NCI-H187 (cell line): ENCODE measurements around the gene AGTPBP1.

Experiments
- DNase-seq, 2 experiments: peaks; one replicate each; lab custom pipeline; 2025; lab: John Stamatoyannopoulos, UW

The AGTPBP1 gene

DNA sequence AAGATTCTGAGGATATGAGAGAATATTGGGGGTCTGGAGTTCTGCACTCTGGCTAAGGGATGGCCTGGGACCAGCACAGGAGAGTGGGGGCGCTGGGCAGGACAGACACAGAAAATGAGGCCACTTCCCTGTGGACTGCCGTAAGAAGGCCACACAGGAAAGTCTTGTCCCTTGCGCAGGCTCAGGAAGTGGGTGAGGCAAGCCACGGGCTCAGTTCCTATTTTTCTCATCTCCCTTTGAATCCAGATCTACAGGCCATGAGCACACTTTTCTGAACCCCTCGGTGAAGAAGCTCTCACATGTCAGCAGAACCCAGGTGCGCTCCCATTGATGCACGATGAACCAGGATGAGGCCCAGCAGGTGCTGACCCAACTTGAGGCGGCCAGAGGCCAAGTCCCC lies 207.4 kb downstream of the AGTPBP1 start:
- DNase-seq: no peak

DNA sequence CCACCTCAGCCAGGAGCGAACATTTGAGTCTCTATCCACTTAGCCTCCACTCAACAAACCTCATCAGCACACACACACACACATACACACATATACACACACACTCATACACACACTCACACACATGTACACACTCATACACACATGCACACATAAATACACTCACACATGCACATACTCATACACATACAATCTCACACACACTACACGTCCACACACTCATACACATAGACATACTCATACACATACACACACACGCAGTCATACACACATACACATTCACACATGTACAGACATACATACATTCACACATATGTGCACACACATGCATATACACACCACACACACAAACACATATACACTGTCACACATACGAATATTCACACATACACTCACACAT lies 208.2 kb downstream of the AGTPBP1 start:
- no peak for DNase-seq

DNA sequence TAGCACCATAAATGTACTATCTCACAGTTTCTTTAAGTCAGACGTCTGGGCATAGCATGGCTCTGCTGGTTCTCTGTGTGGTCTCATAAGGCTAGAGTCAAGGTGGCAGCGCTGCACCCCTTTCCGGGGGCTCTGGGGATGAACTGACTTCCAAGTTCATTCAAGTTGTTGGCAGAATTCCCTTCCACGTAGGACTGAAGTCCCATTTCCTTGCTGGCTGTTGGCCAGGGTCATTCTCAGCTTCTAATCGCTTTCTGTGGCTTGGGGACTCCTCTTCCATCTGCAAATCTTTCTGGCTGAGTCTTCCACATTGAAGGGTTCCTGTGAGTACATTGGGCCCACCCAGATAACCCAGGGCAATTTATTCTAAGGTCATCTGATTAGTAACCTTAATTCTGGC lies 211.0 kb downstream of the AGTPBP1 start:
- DNase-seq: no peak

DNA sequence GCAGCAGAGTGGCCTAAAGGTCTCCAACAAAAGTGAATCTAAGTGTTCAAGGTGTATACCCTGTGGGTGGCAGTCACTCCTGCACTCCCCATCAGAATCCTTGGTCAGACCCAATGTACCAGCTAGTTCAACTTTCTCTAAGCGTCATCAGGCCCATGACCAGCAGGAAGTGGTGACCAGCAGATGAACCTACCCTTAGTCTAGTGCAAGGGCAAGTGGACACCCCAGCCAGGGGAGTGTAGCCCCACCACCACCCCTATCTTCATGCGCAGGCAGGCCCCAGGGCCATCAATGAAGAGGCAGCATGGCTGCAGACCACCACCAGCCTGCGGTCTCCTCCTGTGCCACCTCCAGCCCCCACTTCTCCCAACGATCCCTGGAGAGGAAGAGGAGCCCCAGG lies 213.1 kb downstream of the AGTPBP1 start:
- DNase-seq: no peak

DNA sequence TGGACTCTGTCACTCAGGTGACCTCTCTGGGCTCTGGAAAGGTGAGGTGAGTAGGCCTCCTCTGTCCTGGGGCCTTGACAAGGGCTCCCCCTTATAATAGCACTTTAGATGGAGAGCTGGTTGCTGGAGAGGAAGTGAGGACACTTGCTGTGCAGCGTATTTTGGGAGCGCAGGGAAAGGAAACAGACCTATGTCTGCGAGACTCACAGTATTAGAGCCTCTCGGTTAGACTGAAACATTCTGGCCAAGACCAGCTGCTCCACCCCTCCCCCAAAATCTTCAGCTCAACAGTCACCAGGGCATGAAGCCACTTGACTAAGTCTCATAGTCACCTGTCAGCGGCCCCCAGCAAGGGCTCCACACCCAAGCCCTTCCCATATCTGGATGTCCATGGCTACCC lies 213.6 kb downstream of the AGTPBP1 start:
- DNase-seq: no peak

DNA sequence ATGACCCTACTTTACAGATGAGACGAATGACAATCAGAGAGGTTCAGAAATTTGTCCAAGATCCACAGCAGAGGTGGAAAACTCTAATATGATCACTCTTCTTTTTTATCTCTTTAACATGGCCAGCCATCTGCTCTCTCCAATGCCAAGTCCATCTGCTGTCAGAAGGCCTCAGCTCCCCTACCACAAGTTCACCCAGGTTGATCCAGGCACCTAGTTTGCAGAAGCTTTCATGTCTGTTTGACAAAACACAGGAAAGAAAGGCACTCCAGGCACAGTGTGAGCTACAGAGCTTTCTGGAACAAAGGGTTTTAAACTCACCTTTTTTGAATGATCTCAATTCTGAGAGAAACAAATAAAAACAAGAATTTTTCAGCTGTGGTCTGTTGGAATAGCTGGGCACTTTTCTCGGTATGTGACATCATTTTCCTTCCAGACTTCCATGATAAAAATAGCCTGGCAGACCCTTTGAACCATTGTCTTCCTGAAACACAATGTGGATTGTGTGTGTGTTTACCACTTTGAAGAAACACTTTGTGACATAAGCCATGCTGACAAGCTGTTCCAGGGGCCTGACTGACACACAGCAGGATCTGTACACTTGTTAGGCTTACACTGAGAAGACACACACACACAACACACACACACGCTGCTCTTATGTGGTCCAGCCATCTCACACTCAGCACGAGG lies 214.3 kb downstream of the AGTPBP1 start:
- no peak for DNase-seq

DNA sequence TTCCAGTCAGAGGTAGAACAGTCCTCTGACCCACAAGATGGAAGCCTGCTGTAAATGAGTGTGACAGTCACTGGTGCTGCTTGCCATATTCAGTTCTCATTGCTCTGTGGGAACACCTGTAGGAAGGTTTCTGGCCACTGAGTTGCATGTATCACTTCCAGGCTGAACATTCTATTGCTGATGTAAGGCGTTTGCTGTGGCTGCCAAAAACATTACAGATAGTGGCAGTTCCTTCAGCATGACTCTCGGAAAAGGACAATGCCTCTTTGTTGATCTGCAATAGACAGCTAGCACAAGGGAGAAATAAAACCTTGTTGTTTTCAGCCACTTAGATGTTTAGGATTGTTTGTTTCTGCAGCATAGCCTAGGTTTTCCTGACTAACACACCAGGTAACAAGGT lies 217.2 kb downstream of the AGTPBP1 start:
- DNase-seq: no peak

DNA sequence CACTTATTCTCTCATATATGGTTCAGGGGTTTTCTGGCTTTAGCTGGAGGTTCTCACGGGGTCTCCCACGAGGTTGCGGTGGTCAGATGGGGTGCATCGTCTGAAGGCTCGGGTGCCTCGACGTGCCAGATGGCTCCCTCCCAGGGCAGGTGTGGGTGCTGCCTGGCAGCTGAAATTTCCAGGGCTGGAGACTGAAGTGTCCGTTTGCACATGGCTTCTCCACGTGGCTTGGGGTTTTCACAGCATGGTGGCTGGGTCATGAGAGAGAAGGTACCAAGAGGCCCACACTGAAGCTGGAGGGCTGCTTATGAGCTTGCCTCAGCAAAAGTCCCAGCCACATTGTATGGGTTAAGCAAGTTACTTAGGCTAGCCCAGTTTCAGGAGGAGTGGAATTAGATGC lies 218.6 kb downstream of the AGTPBP1 start:
- no peak for DNase-seq

DNA sequence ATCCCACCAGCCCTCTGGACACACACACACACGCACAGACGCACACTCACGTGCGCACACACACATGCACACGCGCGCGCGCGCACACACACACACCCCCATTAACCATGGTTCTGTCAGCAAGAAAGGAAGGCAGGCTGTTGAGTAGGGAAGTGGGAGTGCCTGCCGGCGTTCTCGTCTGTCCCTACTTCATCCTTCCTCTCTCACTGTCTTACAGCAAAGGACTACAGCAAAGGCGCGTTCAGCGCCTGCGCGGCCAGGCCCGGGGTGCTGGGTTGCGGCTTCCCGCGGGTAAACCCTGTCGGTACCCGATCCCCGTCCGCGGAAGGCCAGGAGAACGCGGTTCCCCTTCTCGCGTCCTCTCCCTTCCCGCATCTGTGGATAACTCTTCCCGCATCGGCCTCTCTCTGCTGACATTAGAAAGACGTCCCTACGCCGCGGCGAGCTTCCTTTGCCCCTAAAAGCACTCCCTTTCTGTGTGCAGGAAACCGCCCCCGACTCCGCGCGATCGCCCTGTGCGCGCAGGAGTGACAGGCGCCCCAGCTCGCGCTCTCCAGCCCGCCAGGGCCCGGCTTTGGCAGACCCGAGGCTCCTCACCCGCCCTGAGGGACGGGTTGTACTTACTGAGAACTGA lies 219.2 kb downstream of the AGTPBP1 start:
- DNase-seq: no peak

DNA sequence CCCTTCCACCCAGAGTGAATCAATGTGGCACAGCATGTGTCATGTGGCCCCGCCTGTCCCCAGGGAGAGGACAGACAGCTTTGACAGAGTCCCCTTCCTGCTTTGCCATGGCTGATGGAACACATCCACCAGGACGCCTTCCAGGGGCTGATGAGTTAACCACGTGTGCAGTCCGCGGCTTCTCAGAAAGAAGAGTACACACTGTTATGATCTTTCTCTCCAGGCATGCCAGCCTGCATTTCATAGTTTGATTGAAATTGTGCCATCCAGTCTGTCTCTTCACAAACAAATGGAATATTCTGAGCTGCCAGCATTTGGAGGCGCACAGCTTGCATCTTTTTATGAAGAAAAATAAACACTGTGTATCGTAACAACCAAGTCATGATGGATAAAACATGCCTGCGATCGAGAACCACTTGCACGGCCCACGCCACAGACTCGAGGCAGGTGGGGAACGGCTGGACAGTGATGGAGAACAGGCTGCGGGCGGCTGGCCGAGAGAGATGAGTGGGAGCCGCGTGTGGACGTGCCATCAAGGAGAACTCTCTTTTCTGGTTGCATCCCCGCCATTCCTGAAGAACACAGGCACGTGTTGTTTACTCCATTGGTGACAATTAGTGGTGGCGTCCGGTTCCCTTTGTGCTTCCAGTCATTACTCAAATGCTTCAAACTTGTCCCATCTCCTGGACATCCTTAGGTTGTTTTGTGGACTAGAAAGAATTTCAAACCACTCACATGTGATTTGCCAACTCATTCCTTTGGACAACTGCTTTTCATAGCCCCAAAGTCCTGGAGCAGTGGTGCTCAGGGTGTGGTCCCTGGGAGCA lies 220.2 kb downstream of the AGTPBP1 start:
- no peak for DNase-seq

DNA sequence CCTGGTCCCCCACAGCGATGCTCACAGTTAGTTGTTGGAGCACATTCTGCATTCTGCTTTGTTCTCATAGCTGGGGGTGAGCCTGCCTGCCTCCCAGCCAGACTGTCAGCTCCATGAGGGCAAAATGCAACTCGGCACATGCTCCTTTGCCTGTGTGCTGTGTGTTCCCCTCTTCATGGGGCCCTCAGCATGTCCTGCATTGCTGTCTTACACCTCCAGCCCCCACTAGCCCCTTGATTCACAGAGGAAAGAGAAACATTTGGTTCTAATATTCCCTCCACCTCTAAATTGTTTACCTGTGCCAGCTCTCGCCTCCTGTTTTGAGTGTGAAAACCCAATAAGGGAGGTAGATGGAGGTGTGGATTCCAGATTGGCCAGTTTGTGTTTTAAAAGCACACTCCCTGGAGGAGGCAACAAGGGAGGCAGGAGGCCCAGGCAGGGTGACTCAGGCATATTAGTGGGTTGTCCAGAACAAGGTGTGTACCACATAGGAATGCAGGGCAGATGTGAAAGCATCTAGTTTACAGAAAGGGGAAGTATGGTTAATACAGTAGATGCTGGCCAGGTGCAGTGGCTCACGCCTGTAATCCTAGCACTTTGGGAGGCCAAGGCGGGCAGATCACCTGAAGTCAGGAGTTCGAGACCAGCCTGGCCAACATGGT lies 224.6 kb downstream of the AGTPBP1 start:
- no peak for DNase-seq

DNA sequence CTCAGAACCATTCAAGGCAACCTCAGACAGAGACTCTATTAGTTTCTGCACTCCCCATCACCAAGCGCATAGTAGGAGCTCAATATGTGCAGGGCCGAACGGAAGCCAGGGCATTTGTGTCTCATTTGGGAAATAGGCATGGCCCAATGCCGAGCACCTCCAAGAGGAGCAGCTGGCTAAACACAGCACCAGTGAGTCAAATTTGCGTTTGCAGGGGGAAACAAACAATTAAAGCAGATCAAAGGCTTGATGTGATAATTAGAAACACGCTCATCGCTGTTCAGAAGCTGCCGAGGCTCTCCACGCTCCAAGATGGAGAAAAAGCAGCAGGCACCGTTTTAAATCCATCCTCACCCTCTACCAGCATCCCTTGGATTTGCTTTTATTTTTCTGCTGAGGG lies 225.3 kb downstream of the AGTPBP1 start:
- no peak for DNase-seq

DNA sequence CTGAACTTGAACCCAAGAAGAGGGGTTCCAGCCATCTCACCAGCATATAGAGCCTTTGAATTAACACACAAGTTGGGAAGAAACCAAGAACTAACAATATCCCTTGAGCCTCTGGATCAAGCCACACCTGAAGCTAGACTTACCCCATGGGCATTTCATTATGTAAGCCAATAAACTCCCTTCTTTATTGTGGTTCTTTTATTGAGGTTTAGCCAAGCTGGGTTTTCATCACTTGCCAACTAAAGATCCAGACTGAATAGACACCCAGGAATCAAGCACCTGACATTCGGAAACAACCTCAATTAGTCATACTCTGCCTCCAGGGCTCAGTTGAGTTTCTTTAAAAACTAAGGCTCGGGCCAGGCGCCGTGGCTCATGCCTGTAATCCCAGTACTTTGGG lies 226.7 kb downstream of the AGTPBP1 start:
- no peak for DNase-seq

DNA sequence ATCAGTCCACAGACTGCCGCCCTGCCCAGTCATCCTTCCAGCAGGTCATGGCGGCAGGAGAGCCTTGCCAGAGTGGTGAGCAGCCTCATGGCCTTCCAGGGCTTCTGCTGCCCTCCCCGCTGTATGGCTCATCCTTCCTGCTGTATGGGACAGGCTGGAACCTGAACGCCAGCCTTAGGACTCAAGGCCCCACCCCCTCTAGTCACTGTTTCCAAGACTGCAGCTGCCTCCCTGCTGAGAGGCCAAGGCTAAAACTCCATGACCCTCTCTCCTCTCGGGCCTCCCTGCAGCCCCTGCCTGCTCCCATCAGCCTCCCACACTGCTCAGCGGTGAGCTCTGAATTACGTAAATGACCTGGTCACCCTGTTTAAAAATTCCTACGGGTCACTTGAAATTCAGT lies 227.5 kb downstream of the AGTPBP1 start:
- DNase-seq: no peak

DNA sequence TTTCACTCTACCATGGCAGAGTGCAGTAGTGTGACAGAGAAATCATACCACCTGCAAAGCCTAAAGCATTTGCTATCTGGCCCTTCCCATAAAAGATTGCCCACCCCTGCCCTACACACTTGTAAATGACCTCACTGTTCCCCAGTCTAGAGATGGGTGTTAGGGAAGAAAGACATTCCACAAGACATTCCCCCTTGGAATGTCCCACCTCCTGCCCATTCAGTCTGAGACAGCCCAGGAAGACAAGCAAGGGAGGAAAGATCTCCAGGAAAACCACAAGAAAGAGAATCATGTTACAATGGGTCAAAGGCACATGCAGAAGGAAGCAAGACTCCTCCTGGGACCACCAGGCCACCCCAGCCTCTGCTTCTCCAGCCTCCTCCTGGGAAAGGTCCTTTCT lies 230.0 kb downstream of the AGTPBP1 start:
- no peak for DNase-seq

DNA sequence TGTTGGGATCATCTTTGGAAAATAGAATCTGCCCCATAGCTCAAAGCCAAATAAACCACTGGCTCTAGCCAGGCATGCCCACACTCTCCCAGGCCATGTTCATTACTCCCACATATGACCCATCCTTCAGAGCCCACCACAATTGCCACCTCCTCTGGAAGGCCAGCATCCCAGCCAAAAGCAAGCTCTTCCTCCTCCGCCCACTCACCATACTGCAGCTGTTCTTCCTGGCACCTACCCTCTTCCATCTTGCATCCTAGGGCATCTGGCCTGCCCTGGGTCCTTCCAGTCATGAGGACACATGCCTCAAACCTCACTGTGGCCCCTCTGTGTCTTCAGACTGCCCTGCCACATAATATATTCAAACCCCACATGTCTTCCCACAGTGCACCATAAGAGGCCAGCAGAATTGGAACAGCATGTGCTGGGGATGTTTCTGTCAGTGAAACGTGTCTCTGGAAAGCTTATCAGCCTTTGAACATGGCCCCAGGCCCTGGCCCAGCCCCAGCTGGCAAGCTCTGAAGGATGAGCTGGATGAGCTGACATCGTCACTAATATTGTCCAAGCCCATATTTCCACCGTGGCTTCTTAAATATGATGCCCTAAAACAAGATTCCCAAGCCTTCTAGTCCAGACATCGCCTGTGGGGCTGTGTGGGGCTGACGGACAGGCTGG lies 230.8 kb downstream of the AGTPBP1 start:
- DNase-seq: no peak

DNA sequence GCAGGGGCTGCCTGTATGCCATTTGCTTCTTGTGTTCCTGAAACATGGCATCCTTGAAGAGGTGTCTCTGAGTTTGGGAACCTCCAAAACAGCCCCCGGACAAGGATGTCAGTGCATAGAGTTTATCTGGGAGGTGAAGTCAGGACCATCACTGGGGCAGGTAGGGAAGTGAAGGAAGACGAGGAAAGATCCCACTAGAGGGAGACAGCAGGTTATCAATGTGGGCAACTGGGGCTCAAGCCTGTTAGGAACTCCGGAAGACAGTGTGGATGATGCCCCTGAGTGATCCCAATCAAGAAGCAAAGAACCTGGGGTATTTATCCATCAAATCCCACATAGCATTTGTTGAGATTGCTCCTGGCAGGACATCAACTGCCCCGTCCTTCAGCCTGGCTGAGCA lies 233.1 kb downstream of the AGTPBP1 start:
- DNase-seq: no peak

DNA sequence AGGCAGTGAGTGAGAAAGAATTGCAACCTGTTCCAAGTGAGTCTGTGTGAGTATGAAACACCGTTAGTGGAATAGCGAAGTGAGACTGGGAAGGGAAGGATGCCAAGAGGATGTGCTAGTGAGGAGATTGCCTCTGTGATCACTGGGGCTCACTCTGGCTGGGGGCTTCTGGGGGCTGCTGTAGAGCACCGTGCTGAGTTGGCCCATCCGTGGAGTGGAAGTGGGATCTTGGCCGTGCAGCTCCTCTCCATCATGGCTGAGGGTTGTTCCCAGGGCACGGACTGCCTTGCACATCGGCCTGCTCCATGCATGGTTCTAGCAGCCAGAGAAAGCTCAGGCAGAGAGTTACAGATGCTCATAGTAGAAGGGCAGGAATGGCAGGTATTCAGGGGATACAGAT lies 236.1 kb downstream of the AGTPBP1 start:
- no peak for DNase-seq

DNA sequence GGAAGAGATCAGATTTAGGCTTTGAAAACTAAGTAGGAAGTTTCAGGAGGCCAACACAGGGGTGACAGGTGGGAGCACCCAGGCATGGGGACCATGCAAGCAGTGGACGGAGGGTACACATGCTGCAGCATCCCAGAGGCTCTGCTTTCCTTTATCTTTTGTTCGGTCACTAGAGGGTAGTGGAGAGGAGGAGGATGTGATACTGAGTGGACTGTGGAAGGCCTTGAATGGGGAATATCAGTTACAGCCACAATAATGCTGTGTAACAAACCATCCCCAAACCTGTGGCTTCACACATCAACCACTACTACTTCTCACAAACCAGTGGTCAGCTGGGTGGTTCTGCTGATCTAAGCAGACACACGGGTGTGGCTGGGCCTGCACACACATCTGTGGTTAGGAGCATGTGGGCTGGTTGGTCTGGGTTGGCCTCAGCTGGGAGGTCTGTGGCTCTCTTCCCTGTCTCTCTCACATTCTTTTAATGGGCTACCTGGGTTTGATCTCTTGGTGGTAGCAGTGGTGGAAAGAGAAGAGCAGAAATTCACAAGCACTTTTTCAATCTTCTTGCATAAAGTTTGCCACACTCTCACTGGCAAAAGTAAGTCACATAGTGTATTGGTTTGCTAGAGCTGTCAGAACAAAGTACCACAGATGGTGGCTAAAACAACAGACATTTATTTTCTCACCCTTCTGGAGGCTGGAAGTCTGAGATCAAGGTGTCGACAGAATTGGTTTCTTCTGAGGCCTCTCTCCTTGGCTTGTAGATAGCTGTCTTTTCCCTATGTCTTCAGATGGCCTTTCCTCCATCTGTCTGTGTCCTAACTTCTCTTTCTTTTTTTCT lies 238.7 kb downstream of the AGTPBP1 start:
- DNase-seq: no peak

DNA sequence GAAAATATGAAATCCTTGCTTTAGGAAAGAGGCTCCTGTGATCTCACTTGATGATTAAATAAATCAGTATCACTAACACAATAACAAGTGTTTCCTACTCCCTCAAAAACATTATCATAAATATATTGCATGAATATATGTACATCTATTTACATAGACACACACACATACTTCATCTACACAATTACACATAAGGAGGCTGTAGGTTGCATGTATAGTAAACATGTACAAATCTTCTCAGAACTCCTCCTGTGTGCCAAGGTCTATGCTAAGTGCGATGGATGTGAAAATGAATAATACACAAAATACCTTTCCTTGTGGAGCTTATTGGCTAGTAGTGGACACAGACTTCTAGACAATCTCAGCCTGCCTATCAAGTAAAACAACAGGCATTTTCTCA lies 239.9 kb downstream of the AGTPBP1 start:
- DNase-seq: no peak

DNA sequence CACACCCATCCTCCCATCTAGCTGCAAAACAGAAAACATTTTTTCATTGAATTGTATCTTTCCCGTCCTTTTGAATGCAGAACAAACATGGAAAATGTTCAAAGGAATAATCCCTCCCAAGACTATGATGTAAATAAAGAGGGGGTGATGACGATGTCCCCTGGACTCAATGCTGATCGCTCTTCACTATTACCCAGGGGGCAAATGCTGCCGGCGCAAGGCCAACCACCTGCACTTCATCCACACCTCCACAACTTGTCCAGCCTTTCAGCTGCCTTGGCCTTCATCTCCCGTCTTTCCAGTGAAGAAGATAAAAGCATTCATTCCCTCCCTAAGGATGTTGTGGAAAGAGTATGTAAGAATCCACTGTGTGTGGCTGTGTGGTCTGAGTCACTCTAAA lies 240.3 kb downstream of the AGTPBP1 start:
- DNase-seq: no peak
